Osteocyte (in vitro differentiated cells): Measurements from ENCODE around the gene CENPE. TPM values are rescaled to one million over a fixed set of nuclear protein-coding genes. Genes with fewer than 3 reads are reported as not detected.

Experiments
- DNase-seq: peaks from one replicate; pipeline ENCODE4 v3.0.0; 2021; ENCODE audit warnings: mixed read lengths; ENCODE audit not compliant: unreplicated experiment; ENCODE audit errors: extremely low spot score
- H3K27ac Mint-ChIP-seq: one replicate; pipeline ENCODE4 v1.8.0; 2021; ENCODE audit warnings: mild to moderate bottlenecking, mixed read lengths; ENCODE audit not compliant: unreplicated experiment
- H3K27me3 Mint-ChIP-seq: one replicate; pipeline ENCODE4 v1.8.0; 2021; ENCODE audit warnings: mixed read lengths; ENCODE audit not compliant: unreplicated experiment
- H3K36me3 Mint-ChIP-seq: one replicate; pipeline ENCODE4 v1.8.0; 2021; ENCODE audit warnings: mixed read lengths; ENCODE audit not compliant: unreplicated experiment
- H3K4me1 Mint-ChIP-seq: one replicate; pipeline ENCODE4 v1.8.0; 2021; ENCODE audit warnings: mixed read lengths; ENCODE audit not compliant: unreplicated experiment
- H3K4me3 Mint-ChIP-seq: one replicate; pipeline ENCODE4 v1.8.0; 2021; ENCODE audit warnings: mild to moderate bottlenecking, moderate library complexity, mixed read lengths; ENCODE audit not compliant: unreplicated experiment
- H3K9me3 Mint-ChIP-seq: one replicate; pipeline ENCODE4 v1.8.0; 2021; ENCODE audit warnings: mixed read lengths; ENCODE audit not compliant: unreplicated experiment
- total RNA-seq: library from RNA; stranded (reverse); gene quantifications from 2 replicates; pipeline ENCODE4 v1.2.1, GENCODE V29; 2021
- TF ChIP-seq, protein P1 (sequence below): fragments of 200-600 bp; sonication (generic); IDR thresholded peaks from 2 replicates; pipeline ENCODE4 v1.5.0; 2021; ENCODE audit warnings: antibody characterized with exemption, mild to moderate bottlenecking, moderate library complexity

Gene CENPE
- total RNA-seq, 1 donor from 2014 or later, result 5.7 TPM

DNA sequence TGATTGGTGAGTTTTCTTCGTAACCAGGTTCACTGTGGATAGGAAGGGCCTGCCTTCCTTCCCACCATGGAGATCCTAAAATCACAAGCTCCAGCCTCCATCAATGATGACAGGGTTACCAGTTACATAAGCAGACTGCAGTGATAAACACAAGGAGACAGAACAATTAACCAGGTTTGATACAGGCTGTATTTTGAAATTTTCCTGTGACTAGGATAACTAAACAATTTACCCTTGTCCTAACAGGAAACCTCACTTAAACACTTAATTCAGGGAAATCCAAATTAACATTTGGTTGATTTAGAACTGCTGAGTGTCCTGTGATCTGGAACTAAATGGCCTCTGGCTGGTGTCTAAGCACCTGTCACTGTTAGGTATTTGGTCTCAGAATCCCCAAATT is 118.5 kb downstream of the CENPE start:
- peaks cover 26% of the 10 kb centered on the region for H3K4me1 Mint-ChIP-seq
- TF ChIP-seq, protein P1, sequence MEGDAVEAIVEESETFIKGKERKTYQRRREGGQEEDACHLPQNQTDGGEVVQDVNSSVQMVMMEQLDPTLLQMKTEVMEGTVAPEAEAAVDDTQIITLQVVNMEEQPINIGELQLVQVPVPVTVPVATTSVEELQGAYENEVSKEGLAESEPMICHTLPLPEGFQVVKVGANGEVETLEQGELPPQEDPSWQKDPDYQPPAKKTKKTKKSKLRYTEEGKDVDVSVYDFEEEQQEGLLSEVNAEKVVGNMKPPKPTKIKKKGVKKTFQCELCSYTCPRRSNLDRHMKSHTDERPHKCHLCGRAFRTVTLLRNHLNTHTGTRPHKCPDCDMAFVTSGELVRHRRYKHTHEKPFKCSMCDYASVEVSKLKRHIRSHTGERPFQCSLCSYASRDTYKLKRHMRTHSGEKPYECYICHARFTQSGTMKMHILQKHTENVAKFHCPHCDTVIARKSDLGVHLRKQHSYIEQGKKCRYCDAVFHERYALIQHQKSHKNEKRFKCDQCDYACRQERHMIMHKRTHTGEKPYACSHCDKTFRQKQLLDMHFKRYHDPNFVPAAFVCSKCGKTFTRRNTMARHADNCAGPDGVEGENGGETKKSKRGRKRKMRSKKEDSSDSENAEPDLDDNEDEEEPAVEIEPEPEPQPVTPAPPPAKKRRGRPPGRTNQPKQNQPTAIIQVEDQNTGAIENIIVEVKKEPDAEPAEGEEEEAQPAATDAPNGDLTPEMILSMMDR, result no peak
- H3K4me3 Mint-ChIP-seq, result no peak overlapping the region
- no peaks in the 10 kb centered on the region for H3K9me3 Mint-ChIP-seq
- peaks cover 25% of the 10 kb centered on the region for H3K36me3 Mint-ChIP-seq
- no peak overlapping the region for H3K27ac Mint-ChIP-seq
- DNase-seq, result no peak
- no peaks in the 10 kb centered on the region for H3K27me3 Mint-ChIP-seq

DNA sequence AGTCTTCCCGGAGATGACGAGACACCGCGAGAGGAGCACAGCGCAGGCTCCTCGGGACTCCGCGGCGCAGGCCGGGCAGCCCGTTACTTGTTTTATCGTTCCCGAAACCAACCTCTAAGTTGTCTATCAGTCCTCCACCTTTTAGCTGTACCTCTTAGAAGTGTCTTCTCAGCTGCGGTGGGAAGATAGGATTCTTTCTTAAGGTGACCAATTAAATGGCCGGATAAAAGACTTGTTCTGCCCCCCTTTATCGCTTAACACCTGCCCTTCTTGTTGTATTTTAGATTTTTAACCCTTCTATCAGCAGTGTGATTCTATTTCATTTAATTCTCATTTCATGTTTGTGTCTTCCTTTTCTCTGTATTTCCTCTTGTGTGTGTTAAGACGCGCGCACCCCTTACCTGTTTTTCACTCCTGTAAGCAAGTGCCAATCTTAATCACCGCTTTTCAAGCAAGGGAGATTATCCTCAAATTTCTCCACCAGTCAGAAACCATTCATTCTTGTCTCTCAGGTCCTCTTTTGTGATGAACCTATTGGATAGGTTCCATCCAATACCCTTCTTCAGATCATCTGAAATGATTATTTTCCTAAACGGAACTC is 121.3 kb downstream of the CENPE start, which contains the start of gene SLC9B2:
Gene SLC9B2 (minus strand): TSS at position 15 of the 601 bp plus-strand sequence. CDS start 9,211 bp downstream, outside the sequence.
- TF ChIP-seq, protein P1, result no peak
- DNase-seq, result no peak
- H3K9me3 Mint-ChIP-seq, result no peaks in the 10 kb centered on the region
- peaks cover 35% of the 10 kb centered on the region for H3K4me1 Mint-ChIP-seq
- H3K27ac Mint-ChIP-seq, result peak within 1 kb of the TSS; percentile 96
- H3K27me3 Mint-ChIP-seq, result no peaks in the 10 kb centered on the region
- H3K36me3 Mint-ChIP-seq, result peaks cover 17% of the 10 kb centered on the region
- H3K4me3 Mint-ChIP-seq, result peak within 1 kb of the TSS; percentile 95

DNA sequence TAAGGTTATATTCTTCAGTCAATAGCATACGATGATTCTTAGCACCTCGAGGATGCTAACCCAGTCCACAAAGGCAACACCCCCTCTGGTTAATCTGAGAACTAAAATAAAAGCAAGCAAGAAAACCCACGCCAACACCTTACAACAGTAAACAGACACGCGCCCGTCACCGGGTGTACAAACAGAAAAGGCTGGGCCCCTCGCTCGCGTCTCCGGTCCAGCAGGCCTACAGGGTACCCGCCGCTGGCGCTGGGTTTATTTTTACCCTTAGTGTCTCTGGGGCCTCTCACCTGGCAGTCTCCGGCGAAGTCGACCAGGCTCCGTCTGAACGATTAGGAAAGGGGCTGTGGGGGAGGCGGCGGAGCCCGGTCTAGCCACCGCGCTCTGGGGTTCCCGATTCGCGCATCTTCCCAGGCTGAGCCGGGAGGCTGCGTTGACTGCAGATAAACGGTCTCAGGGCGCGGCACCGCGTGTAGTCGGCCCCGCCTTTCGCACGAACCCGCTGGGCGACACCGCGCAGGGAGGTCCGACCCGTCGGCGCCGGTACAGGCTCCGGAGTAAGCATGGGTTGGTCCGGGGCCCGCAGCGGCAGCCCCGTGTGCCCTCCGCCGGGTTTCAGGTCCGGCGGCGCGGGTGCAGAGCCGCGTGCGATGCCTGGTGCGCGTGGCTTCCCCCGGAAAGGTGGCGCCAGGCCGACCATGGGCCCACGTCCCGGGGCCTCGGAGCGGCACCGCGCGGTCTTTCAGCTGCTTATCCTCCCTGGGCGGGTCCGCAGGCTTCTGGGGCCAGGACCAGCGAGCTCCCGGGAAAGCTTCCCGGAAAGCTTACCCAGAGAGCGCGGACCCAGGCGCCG is 122.0 kb downstream of the CENPE start:
- Mint-ChIP-seq H3K36me3 (peaks cover 11% of the 10 kb centered on the region), H3K4me3 (peak overlapping the region; percentile 95), H3K27me3 (no peaks in the 10 kb centered on the region), H3K4me1 (peaks cover 35% of the 10 kb centered on the region), H3K9me3 (no peaks in the 10 kb centered on the region), H3K27ac (peak overlapping the region; percentile 96)
- TF ChIP-seq, protein P1, result peak; percentile 18
- peak; percentile 88 for DNase-seq

DNA sequence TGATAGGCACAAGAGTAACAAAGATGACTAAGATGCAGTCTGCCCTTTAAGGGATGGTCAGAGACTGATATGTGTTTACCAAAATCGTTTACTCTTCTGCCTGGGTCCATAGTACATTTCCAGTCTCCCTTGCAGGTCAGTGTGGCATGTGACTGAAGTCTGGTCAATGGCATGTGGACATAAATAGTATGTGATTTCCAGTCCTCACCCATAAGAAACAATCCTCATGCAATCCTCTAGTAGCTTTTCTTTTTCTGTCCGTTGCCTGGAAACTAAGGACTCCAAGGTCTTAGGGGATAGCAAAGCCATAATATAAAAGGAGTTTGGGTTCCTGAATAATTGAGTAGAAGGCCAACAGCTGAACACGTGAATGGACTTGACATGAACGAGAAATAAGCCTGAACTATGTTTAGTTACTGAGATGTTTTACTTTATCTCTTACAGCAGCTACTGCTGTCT is 122.7 kb downstream of the CENPE start:
- peaks cover 7% of the 10 kb centered on the region for H3K36me3 Mint-ChIP-seq
- TF ChIP-seq, protein P1, result no peak
- H3K4me1 Mint-ChIP-seq, result peaks cover 35% of the 10 kb centered on the region
- peak overlapping the region; percentile 95 for H3K4me3 Mint-ChIP-seq
- H3K27ac Mint-ChIP-seq, result peak overlapping the region; percentile 95
- H3K9me3 Mint-ChIP-seq, result no peaks in the 10 kb centered on the region
- no peaks in the 10 kb centered on the region for H3K27me3 Mint-ChIP-seq
- no peak for DNase-seq
